GM19043 (cell line): ENCODE data around the gene ACKR2.

Experiments
- ATAC-seq: cut with Tn5 transposase; IDR thresholded peaks from one replicate; pipeline ENCODE4 v1.9.1; 2021; ENCODE audit warnings: low read depth; ENCODE audit not compliant: unreplicated experiment

The ACKR2 gene

DNA sequence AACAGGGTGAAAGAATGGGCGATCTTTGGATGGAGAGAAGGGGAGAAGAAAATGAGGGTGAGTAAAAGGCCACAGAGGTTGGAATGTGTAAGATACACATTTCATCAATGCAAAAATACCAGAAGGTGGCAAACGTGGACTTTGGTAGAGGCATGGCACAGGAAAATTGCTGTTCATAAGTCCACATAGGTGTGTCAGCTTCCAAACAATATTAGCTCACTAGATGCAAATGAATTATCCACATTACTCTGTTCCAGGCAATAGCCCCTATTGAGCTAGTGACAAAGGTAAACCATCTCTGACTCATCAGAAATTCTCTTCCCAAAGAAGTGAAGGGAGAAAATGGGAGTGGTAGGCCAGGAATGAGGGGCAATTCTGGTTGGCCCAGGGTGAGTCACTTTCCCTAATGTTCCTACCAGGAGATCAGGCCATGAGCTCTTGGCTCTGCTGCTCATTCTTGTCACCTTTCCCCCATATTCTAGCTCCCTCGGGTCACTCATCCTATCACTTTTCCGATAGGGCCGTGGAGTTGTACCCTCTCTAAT, 19.9 kb downstream of the ACKR2 start:
- ATAC-seq = no peak

DNA sequence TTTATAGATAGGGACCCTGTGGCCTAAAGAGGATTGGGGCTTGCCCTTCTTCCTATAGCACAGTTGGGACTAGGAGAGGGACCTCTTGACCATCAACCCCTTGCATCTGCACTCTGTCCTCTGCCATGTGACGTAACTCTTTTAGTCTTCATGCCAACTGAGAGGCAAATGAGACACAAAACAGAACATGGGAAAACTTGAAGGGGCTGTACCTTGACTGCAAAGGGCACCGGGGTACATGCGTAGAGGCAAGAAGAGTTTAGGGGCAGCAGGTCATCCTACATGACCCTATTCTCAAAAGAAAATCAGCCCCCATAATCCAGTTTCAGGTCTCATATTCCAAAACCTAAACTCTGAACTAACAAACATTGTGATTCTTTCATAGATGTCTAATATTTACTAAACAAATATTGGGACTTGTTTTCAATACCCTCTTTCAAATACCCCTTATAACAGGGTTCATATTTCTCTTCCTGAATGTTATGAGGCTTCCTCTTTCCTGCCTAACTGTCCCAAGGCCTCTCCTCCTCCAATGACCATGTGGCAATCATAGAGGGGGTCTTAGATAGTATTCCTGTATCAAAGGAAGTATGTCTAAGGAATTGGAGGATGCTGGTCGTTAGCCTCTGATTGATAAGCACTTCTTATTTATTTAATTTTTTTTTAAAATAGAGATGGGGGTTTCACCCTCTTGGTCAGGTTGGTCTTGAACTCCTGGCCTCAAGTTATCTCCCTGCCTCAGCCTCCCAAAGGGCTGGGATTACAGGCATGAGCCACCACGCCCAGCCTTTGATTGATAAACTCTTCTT, 20.6 kb downstream of the ACKR2 start:
- no peak for ATAC-seq

DNA sequence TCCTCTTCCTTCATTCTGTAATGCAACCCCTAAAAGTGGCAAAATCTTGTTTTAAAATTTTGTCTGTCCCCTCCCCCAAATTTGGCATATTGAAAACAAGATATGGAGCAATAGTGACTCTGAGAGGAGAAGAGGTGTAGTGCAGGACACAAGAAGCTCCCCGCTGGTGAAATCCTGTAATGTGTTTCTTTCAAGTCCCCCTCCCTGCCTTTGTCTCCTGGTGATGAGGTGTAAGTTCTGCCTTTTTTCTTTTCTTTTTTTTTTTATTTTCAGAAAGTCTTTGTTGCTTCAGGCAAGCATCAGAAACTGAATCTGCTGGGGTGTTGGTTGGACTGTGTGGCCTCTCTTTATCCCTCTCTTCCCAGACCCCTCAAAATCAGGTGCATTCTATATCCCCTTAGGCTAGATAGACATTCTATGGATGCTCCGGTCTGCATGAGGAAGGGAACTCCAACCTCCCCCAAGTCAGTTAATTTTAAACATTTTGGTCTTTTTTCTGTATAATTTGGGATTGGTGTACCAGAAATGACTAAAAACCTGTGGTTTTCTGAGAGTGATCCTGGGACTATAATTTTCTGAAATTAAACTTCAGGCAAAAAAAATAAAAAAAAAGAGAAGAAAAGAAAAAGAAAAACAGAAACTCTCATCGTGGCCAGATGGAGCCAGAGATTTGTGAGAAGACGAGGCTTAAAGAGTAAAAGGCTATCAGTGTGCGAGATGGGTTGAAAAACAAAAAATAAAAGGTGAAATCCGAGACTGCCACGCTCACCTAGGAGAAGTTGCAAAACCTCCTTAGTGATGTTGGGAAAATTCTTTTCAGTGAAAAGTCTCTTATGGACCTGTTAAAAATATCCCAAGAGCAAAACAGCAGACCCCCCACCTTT, 21.4 kb downstream of the ACKR2 start:
- no peak for ATAC-seq

DNA sequence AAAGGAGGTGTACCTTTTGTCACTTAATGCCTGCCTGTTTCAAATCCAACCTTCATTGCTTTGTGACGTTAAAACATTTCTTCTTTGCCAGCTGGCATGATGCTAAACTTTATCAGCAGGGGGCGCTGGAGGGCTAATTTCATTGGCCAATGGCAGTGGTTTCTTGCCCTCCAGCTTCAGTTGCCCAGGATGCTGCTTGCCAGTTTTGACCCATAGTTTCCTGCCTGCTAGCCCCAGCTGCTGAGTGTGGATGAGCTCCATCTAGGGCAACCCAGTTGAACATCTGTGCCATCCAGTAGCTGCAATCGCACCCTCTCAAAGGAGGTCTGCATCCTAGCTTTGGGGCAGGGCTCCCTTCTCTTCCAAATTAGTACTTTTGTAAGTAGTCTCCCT, 22.1 kb downstream of the ACKR2 start:
- no peak for ATAC-seq

DNA sequence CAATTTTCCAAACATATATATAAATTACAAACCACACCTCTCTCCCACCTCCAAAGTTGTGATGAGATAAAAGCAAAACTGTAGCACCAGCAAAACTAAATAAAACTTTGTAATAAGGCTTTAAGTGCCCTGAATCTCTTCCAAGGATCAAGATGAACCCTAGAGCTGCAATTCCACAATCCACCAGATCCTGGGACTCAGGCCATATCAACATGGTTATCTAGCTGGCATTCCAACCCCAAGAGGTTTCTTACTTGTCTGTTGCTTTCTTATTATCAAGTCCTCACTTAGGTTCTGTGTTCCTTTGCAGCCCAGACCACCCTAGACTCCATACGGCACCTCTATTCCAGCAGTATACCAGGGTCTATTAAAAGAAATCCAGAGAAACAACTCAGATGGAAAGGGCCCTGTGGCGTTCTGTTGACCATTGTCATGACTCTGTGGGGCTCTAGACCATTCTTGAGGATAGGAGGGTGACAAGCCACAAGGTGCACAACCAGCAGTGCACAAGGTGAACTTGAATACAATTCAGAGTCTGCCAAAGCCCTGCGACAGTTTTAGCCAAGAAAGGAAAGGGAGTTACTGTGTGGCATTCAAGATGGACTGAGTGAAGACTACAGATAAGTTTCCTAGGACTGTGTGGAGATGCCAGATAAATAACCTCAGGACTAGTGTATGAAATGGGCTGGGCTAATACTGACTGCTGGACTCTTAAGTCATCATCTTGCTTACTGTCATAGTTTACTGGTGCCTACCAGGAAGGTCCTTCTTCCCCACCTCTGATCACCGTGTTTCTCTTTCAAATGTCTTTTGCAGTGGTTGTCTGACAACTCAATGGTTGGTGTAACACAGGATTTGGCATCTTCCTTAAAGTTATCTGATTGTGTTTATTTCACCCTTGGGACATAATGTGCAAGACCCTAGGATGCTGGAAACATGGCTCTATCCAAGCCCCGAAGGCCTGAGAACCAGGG, 27.2 kb downstream of the ACKR2 start:
- ATAC-seq = no peak

DNA sequence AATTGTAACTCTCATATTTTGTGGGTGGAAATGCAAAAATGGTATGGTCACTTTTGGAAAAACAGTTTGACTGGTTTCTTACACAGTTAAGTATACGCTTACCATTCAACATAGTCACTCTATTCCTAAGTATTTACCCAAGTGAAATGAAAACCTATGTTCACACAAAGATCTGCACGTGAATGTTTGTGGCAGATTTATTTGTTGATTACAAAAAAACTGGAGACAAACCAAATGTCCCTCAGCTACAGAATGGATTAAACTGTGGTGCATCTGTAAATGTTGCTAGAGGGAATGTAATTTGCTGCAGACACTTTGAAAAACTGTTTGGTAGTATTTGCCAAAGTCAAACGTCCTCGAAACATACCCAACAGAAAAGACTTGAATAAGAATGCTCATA, 29.3 kb downstream of the ACKR2 start:
- no peak for ATAC-seq

DNA sequence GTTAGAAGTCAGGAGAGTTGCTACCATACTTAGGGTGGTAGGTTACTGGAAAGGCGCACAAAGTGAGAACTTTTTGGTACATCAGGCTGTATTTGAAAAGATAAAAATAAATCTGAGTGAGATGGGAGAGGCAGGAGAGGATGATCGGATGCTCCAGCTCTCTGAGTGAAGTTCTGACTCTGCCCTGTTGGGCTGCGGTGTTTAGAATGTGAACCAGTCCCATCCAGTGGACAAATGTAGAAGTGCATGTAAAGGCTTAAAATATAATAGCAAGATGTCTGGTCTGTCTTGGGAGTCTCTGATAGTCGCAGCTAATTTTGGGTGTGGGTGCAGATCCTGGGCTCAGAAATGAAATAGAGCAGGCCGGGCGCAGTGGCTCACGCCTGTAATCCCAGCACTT, 30.4 kb downstream of the ACKR2 start:
- peak; percentile 95 for ATAC-seq

DNA sequence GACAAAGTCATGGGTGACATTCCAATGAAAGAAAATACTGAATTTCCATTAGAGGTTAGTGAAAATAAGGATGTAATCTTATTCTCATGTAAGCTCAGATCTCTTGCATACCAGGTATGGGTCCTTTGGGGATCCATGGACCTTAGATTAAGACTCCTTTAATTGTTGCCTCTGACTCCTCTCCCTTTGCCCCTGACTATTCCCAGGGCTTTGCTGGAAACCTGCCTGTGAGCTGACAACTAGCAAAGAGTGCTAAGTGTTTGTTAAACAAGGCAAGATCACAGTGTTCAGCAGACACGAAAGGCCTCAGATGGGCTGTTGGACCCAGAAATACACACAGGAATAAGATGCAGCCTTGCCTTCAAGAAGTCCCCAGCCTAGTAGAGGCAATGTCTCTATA, 32.1 kb downstream of the ACKR2 start:
- no peak for ATAC-seq

DNA sequence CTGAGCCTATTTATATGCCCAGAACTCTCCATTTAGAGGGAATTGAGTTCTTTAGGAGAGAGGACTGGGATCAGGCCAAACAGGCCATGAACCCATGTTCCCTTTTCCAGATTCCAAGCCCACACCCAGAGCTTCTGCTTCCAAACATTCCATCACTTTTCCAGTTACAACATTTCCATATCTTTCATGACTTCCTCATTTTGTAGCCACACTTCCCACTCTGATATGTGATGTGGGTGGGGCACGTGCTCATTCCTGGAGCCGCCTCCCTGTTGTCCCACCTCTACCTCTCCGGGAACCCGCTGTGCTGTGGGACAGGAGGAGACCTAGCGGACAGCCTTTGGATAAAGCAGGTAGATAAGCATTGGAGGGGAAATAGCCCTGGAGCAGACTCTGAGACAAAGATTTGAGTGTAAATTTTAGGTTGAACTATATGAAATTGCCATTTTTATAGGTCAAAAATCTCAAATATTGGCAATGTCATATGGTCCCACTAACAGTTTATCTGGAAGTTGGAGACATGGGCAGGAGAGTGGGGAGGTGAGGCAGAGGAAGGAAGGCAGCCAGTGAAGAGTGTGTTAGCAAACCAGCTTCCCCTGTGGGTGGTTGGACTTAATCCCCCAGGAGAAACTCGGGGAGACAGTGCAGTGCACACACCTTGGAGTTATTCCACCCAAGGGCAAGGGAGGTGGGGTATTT, 34.6 kb downstream of the ACKR2 start:
- ATAC-seq = no peak

DNA sequence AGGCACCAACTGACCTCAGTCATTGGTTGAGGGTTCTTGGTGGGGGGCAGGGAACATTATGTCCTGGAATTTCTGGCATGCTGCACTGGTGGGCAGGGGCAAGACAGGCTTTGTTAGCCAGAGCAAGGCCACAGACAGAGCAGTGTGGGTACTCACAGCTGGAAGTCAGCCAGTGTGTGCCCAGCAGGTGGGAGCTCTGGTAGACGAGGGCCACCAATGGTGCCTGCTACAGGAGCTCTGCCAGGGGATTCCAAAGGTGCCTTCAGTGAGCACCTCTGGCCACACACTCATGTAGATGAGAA, 35.1 kb downstream of the ACKR2 start:
- ATAC-seq = no peak

DNA sequence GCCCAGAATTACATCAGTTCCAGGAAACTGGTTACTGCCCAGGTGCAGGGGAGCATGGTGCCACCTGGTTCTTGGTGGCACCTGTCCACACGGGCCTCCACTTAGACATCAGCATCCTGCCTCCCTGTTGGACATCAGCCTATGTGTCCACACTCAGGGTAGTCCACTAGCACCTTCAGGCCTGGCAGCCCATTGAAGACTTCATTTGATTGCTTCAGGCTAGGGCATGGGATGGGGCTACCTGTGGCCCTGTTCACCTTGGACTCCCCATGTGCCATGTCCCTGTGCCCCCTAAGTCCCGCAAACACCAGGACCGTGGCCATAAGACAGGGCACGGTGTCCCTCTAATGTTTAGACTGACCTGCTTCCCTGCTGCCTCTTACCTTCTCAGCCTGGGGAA, 35.6 kb downstream of the ACKR2 start:
- no peak for ATAC-seq

DNA sequence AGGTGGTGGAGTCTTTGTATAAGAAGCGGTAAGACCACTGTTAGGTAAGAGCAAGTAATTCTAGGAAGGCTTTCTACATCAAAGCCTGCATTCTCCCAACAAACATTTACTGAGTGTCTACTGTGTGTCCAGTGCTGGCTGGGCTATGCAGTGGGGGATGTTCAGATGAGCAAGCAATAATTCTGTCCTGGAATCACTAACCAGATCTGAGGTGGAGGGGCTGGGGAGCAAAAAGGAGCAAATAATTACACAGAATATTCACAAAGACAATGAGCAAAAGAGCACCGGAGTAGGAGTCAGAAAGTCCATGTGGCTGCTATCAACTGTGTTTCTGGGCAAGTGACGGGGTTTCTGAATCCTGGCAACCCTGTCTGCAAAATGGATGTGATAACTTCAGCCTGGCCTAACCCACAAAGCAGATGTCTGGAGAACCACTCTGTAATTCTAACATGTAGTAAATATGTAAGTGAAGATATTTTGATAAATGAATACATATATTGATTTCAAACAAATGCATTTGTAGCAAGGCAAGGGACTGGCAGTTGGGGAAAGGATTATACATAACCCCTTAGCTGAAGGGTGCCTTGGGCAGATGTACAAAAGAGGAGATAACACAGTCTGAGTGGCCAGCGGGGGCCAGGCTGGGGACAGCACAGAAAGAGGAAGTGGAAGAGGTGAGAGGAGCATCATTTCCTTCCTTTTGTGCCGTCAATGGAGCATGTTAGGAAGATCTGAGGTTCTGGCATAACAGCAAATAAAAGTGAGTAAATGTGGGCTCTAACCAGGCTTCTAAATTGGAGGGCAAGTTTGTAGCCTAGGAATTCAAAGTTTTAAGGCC, 37.7 kb downstream of the ACKR2 start:
- no peak for ATAC-seq

DNA sequence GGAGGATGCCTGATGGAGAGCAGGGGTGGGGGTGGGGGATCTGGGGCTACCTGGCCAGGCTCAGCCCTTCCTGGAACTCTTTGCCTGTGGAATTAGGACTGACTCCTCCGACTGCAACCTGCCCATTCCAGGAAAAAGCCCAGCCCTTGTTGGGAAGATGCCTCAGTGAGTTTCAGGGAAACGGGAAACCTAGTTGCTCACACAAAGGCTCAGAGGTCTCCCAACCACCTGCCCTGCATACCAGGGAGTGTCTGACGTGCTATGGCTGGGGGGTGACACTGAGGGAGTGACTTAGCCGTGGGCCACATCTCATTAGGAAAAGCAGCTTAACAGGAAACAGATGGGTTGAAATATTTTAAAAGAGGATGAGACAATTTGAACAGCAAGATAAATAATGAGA, 38.5 kb downstream of the ACKR2 start:
- ATAC-seq = no peak

DNA sequence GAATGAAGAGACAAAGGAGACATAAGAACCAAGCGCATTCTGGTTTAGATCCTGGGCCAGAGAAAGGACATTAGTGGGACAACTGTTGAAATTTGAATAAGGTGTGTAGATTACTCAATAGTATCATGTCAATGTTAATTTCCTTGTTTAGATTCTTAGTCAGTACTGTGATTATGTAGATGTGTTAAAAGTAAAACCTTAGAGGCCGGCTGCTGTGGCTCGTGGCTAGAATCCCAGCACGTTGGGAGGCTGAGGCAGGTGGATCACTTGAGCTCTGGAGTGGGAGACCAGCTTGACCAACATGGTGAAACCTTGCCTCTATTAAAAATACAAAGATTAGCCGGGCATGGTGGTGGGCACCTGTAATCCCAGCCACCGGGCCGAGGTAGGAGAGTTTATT, 39.8 kb downstream of the ACKR2 start:
- ATAC-seq = no peak

DNA sequence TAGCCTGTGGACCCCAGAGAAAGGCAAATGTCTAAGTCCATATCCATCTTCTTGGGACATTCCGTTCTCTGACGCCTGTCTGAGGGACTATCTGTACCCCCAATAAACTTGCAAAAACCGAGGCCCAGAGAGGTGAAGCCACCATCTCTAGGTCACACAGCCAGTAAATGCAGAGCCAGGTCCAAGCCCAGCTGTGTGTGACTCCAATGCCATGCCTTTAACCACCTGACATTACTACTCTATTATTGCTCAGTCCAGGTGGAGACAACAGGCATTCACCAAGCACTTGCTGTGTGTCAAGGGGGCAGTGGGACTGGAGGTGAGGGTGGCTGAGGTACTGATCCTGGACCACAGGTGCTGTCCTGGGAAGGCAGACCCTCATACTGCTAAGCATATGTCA, 41.0 kb downstream of the ACKR2 start:
- ATAC-seq = no peak

DNA sequence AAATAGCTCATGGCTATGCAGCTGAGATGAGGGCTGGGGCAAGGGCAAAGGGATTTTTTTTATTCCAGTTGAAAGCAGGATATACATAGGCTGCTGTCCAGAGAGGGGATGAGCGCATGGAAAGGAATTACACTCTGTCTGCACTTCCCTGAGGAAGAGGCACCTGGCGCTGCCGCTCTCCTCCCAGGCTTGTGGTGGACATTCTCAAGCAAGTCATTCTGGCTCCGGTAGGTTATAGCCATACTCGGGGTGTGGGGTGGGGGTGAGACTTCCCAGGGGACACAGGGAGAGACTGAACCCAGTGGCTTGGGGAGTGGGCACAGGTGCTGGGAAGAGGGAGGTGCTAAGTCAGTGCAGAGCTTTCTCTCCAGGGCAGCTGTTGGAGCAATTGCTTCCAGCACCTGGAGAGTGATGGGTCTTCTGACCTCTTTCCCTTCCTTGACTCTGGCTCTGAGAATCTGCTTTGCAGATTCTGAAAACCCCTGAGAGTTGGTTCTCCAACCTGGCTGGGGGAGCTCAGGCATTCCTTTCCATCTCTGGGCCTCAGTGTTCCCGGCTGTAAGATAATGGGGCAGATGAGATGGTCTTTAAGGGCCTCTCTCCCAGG, 42.1 kb downstream of the ACKR2 start:
- no peak for ATAC-seq

DNA sequence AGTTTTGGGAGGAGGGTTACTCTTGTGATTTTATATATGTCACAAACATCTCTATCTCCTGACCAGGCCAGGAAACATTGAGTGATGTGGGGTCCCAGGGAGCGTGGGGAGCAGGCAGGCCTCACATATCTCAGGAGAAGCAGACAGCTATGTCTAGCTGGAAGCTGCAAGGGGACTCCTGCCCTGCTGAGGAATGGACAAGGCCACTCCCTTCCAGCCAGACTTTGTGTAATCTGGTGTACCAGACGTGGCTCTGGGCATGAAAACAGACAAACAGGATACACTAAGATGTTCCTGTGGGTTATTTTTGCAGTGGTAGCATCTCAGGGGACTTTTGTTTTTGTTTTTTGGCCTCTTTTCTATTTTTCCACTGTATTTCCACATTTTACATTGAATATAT, 43.2 kb downstream of the ACKR2 start:
- ATAC-seq = no peak

DNA sequence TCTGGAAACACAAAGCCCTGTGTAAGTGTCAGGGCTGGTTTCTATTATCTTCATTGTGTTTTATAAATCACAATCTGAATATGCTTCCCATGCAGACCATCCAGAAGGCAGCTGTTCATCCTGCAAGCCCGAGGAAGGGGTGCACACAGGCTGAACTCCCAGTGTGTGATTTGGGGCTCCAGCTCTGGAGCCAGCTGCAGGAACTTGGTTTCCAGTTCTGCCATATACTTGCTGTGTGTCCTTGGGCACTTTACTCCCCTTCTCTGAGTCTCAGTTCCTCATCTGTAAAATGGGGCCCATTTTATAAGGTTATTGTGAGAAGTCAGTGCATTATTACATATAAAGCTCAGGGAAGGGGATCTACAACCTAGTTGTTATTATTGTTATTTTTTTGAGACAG, 43.8 kb downstream of the ACKR2 start:
- no peak for ATAC-seq
